ENCODE data around the gene RASGRP4.

DNA sequence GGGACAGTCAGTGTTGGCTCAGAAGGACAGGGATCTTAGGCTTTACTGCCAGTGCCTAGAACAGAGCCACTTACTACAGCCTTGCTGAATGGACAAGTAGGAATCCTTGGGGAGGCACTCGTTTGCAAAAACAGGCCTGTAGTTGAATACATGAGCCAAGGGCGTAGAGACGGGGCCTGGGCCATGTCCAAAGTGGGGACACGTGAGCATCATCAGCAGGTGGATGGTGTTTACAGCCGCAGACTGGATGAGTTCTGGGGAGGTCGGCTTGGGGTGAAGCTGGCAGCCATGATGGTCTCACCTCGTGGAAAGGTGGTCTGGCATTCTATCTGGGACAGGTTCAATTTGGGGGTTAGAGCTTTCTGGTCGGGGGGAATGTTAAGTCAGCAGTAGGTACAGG is 25.0 kb upstream of the RASGRP4 start:
- TF ChIP-seq, protein P1, sequence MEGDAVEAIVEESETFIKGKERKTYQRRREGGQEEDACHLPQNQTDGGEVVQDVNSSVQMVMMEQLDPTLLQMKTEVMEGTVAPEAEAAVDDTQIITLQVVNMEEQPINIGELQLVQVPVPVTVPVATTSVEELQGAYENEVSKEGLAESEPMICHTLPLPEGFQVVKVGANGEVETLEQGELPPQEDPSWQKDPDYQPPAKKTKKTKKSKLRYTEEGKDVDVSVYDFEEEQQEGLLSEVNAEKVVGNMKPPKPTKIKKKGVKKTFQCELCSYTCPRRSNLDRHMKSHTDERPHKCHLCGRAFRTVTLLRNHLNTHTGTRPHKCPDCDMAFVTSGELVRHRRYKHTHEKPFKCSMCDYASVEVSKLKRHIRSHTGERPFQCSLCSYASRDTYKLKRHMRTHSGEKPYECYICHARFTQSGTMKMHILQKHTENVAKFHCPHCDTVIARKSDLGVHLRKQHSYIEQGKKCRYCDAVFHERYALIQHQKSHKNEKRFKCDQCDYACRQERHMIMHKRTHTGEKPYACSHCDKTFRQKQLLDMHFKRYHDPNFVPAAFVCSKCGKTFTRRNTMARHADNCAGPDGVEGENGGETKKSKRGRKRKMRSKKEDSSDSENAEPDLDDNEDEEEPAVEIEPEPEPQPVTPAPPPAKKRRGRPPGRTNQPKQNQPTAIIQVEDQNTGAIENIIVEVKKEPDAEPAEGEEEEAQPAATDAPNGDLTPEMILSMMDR (IDR thresholded peaks at IDR 0.05) = no peak
- no peak for TF ChIP-seq EP300 (IDR thresholded peaks at IDR 0.05)
